CD4-positive, alpha-beta T cell treated with Interleukin-10 for 1 hour (primary cell): Measurements from ENCODE around the gene WASF3.
"Not testable (repeated sequence)": the region's sequence is repeated elsewhere in the genome, so short reads cannot be mapped to it uniquely, and the experiment has no call there.

Source experiments
- DNase-seq: peaks from one replicate; pipeline ENCODE4 v3.0.0-alpha.2; 2020

WASF3 gene

DNA sequence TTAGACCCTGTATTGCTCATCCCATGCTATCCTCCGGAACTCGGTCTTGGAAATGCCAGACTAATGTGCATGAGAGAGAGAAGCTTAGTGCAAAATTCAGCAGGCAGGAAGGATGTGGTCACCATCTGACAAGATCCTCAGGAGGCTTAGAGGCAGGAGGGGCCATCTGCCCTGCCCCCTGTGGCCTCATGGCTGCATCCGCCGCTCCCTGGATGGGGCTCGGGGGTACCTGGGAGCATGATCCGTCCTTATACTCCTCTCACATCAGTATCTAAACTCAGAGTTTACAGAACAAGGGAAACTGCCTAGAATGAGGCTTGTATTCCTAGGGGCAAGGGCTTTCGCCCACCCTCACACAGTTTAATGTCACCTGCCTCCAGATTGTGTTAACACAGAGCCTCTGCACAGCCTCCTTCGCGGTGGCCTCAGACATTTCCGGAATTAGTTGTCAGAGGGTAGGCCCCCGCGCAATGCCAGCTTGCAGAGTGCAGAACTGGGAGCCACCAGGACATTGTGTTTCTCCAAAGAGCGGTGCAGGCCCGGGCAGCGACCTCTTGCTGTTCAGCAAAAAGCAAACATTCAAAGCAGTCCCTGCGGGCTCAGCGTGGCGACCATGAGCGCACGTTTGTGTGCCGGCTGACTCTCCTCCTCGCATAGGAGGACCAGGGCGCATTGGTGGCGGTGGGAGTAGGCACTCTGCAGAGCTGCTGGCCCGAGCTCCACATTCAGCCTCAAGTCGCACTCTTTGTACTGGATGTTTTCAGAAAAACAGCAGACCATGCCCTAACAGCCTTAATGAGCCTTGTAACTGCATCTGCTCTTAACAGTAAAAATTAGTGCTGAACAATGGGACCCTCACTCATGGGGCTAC is 164.0 kb downstream of the WASF3 start:
- DNase-seq = peak; percentile 49

DNA sequence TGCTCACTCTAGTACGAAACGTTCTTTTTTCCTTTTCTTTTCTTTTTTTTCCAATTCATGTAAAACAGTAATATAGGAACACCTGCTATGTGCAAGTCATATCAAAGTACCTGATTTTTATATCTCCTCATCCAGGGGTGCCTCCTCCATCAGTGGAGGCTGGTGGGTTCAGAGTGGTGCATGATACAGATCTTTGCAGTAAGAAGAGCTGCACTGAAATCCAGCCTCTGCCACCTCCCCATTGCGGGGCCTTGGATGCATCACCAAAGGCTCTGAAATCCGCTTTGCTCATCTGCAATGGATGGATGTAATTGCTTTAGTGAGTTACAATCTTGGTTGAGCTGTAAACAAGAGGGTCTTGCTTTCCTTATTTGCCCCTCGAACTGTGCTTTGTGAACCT is 164.8 kb downstream of the WASF3 start:
- DNase-seq = no peak

DNA sequence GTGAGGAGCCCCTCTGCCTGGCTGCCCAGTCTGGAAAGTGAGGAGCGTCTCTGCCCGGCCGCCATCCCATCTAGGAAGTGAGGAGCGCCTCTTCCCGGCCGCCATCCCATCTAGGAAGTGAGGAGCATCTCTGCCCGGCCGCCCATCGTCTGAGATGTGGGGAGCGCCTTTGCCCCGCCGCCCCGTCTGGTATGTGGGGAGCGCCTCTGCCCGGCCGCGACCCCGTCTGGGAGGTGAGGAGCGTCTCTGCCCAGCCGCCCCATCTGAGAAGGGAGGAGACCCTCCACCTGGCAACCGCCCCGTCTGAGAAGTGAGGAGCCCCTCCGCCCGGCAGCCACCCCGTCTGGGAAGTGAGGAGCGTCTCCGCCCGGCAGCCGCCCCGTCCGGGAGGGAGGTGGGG is 166.1 kb downstream of the WASF3 start:
- not testable (repeated sequence) for DNase-seq

DNA sequence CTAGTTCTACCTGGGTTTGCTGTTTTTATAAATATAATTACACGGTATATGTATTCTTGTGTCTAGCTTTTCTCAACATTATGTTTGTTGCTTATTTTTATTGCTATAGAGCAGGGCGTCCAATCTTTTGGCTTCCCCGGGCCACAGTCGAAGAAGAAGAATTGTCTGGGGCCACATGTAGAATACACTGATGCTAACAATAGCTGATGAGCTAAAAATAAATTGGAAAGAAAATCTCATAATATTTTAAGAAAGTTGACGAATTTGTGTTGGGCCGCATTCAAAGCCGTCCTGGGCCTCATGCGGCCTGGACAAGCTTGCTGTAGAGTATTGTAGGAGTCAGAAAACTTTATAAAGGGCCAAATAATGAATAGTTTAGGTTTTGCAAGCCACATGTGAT is 169.2 kb downstream of the WASF3 start:
- DNase-seq = no peak

DNA sequence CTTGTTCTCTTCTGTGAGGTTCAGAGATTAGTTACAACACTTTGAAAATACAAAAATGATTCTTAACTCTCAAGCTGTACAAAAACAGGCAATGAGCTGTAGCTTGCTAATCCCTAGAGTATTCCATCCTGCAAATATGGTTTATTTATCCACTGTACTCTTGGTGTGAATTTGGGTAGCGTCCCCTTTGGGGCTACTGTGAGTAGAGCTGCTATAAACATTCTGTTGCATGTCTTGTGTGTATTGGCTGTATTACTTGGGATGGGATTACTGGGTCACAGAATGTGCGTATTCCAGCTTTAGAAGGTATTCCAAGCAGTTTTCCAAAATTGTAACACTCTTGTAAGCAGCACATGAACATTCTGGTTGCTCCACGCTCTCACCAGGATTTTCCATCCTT is 169.6 kb downstream of the WASF3 start:
- no peak for DNase-seq

DNA sequence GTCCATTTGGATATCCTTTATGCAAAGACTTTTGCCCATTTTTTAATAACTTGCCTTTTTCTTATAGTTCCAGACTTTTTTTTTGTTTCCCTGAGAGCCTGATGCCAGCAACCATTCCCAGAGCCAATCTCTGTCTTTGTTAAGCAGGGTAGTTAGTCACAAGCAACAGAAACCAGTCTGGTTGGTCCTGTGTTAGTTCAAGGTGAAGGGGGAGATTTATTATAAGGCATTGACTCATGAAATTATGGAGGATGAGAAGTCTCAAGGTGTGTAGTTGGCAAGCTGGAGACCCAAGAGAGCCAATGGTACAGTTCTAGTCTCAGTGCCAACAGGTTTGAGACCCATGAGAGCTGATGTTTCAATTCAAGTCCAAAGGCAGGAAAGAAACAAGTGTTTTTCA is 170.2 kb downstream of the WASF3 start:
- DNase-seq = no peak

DNA sequence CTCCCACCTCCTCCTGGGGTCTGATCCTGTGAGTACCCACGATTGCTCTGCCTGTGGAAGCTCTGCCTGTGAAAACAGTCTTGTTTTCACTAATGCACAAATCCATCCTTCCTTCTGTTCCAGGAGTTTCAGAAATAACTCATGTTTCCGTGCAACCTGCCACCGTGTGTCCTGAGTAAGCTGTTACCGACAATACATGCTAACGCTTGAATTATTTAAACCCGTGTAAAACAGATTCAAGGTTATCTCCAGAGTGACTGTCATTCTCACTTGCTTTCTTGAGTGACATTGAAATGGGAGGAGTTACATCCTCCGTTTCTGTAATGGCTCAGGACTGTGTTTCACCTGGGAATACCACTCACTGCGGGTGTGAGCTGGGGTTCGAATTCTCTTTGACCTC is 178.2 kb downstream of the WASF3 start:
- no peak for DNase-seq
